ENCODE data around the gene DHX35.
A peak's percentile ranks its signal among the peaks of the same experiment; 100 is the strongest.

DHX35 gene

GRCh38 chr20:39069976-39070375 lies 107.8 kb downstream of the DHX35 start:
- no peak for DNase-seq

GRCh38 chr20:39070484-39071231 lies 108.5 kb downstream of the DHX35 start:
- DNase-seq = no peak

- no peak for DNase-seq
These were observed 110.0 kb downstream of the DHX35 start for GRCh38 chr20:39072132-39072531.

GRCh38 chr20:39072653-39073052 lies 110.5 kb downstream of the DHX35 start:
- DNase-seq = no peak

GRCh38 chr20:39075731-39076130 lies 113.6 kb downstream of the DHX35 start:
- DNase-seq = no peak

GRCh38 chr20:39076958-39077357 lies 114.8 kb downstream of the DHX35 start:
- no peak for DNase-seq

GRCh38 chr20:39080326-39080725 lies 118.2 kb downstream of the DHX35 start:
- no peak for DNase-seq

GRCh38 chr20:39081255-39081654 lies 119.1 kb downstream of the DHX35 start:
- DNase-seq = peak; percentile 80

GRCh38 chr20:39082622-39083398 lies 120.7 kb downstream of the DHX35 start:
- no peak for DNase-seq

- DNase-seq = no peak
These were observed 121.6 kb downstream of the DHX35 start for GRCh38 chr20:39083761-39084160.

GRCh38 chr20:39089029-39089428 lies 126.9 kb downstream of the DHX35 start:
- no peak for DNase-seq

Measured in stimulated activated CD4-positive, alpha-beta T cell treated with anti-CD3 and anti-CD28 coated beads, Interleukin-4, amount 100 ng/mL, for 1 hour (primary cell).